Colonic mucosa (tissue), 4 donors: Measurements from ENCODE around the gene SLC38A8. TPM values are rescaled to one million over a fixed set of nuclear protein-coding genes. Genes with fewer than 3 reads are reported as not detected.

Source experiments
- DNase-seq: peaks from one replicate; pipeline ENCODE4 v3.0.0-alpha.2; 2020
- H3K27ac ChIP-seq: fragments of 200-600 bp; one replicate; pipeline ENCODE4 v1.8.0; 2021
- H3K27me3 ChIP-seq: fragments of 200-600 bp; one replicate; pipeline ENCODE4 v1.8.0; 2021
- H3K36me3 ChIP-seq: fragments of 200-600 bp; one replicate; pipeline ENCODE4 v1.8.0; 2021
- H3K4me1 ChIP-seq: fragments of 200-600 bp; one replicate; pipeline ENCODE4 v1.8.0; 2021; ENCODE audit warnings: mild to moderate bottlenecking
- H3K4me3 ChIP-seq: fragments of 200-600 bp; one replicate; pipeline ENCODE4 v1.8.0; 2021
- H3K9ac ChIP-seq, 2 donors: one replicate each; pipeline ENCODE4 v1.7.0; 2013; ENCODE audit warnings: control low read depth in 2 of 2, low read depth in 2 of 2, low read length in 2 of 2
- H3K9me3 ChIP-seq: fragments of 200-600 bp; one replicate; pipeline ENCODE4 v1.8.0; 2021
- intact Hi-C: fragments of 100-400 bp; cut with DNase I; formaldehyde crosslinking; loops from one replicate; pipeline ENCODE4 v1.14.1; 2022
- total RNA-seq, 2 donors: library from RNA; stranded (reverse); fragmentation: NEBNext Ultra II Directional in 1 of 2; extraction: Animal tissue kit (Norgen Biotek cat#: 25700) in 1 of 2; gene quantifications; one replicate each; pipeline ENCODE4 v1.2.1, GENCODE V29; 2021
- TF ChIP-seq, protein P1 (sequence below): fragments of 200-600 bp; IDR thresholded peaks from one replicate; pipeline ENCODE4 v1.8.0; 2022; ENCODE audit warnings: antibody characterized with exemption, mild to moderate bottlenecking
- donor health status: healthy.
- donor health status: DM: no; HTN: no; CAD: no.
- donor health status: DM: no; HTN: no; CAD: no.

The SLC38A8 gene
- total RNA-seq, 2 donors from 2014 or later, result not detected

DNA sequence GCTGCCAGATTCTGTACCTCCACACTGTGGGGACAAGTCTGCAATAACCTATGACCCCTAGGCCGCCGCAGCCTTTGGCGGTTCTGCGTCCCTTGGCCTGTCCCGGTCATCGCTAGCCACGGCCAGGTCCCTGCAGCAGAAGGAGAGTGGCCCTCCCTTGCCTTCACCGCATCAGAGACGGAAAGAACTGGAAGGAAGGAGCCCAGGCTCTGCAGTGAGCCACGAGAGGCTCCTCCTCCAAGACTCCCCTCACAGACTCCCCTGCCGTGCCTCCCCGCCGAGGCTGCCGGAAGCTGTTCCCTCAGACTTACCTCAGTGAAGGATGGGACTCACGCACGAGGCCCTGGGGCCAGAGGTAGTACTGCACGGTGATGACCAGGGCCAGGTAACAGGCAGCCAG is 11.0 kb downstream of the SLC38A8 start:
- H3K4me3 ChIP-seq, result no peak overlapping the region
- no peaks in the 10 kb centered on the region for H3K27me3 ChIP-seq
- H3K4me1 ChIP-seq, result no peaks in the 10 kb centered on the region
- no peak overlapping the region for H3K27ac ChIP-seq
- intact Hi-C loops, result no loop called here
- DNase-seq, result no peak
- H3K9ac ChIP-seq, result no peak overlapping the region
- H3K9me3 ChIP-seq, result no peaks in the 10 kb centered on the region
- TF ChIP-seq, protein P1, sequence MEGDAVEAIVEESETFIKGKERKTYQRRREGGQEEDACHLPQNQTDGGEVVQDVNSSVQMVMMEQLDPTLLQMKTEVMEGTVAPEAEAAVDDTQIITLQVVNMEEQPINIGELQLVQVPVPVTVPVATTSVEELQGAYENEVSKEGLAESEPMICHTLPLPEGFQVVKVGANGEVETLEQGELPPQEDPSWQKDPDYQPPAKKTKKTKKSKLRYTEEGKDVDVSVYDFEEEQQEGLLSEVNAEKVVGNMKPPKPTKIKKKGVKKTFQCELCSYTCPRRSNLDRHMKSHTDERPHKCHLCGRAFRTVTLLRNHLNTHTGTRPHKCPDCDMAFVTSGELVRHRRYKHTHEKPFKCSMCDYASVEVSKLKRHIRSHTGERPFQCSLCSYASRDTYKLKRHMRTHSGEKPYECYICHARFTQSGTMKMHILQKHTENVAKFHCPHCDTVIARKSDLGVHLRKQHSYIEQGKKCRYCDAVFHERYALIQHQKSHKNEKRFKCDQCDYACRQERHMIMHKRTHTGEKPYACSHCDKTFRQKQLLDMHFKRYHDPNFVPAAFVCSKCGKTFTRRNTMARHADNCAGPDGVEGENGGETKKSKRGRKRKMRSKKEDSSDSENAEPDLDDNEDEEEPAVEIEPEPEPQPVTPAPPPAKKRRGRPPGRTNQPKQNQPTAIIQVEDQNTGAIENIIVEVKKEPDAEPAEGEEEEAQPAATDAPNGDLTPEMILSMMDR, result no peak
- H3K36me3 ChIP-seq, result no peaks in the 10 kb centered on the region

DNA sequence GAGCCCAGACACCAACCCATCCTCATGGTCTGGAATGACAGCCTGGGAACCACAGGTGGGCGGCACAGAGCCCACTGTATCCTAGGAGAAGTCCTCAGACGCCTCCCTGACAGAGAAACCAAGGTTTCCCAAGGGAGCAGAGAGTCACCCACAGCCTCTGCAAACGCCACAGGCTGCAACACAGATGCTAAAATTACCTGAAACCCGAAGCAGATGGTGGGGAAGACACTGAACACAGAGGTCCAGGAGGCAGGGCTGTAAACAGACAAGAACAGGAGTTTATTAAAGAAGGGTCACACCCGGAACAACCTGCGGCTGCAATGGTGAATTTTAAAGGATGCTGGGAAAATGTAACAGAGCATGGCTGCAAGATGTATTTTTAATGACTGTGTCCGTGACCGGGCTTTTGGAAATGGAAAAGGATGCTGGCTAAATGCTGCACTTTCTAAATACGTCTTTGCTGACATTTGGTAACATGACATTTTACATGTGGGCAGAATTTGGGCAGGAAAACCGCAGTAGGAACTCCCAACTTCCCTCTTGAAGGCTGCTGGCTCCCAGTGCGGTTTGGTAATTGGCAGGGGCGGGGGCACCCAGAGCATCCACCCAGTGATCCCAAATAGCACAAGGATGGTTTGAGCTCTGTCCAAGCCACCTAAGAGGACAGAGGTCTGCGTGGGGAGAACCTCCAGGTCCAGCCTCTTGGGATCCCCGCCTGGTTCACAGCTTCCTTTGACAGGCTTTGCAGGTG is 13.1 kb downstream of the SLC38A8 start:
- Histone ChIP-seq H3K4me3 (no peak overlapping the region), H3K4me1 (no peaks in the 10 kb centered on the region), H3K36me3 (no peaks in the 10 kb centered on the region), H3K9me3 (no peaks in the 10 kb centered on the region), H3K9ac (no peak overlapping the region), H3K27ac (no peak overlapping the region), H3K27me3 (no peaks in the 10 kb centered on the region)
- intact Hi-C loops, result no loop called here
- no peak for DNase-seq
- TF ChIP-seq, protein P1, result no peak

GRCh38 chr16:84027625-84028024 is 15.0 kb downstream of the SLC38A8 start:
- H3K27me3 ChIP-seq, result no peaks in the 10 kb centered on the region
- H3K4me3 ChIP-seq, result no peak overlapping the region
- TF ChIP-seq, protein P1, result no peak
- no peaks in the 10 kb centered on the region for H3K9me3 ChIP-seq
- H3K9ac ChIP-seq, result no peak overlapping the region
- intact Hi-C loops, result no loop called here
- no peaks in the 10 kb centered on the region for H3K36me3 ChIP-seq
- no peak for DNase-seq
- H3K27ac ChIP-seq, result no peak overlapping the region
- no peaks in the 10 kb centered on the region for H3K4me1 ChIP-seq

DNA sequence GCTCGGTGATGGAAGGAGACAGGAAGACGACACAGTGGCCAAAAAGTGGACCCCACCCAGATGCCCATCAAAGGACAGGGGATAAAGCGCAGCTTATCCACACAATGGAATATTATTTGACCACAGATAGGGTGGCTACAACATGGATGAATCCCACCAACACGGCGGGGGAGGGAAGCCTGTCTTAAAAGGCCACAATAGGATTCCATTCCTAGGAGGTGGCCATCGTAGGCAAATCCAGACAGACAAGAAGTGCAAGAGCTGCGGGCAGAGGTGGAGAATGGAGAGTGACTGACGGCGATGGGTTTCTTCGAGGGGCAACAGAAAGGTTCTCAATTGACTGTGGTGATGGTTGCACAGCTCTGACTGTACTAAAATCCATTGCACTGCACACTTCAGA is 16.0 kb downstream of the SLC38A8 start:
- Histone ChIP-seq H3K27ac (no peak overlapping the region), H3K4me1 (no peaks in the 10 kb centered on the region), H3K36me3 (no peaks in the 10 kb centered on the region), H3K4me3 (no peak overlapping the region), H3K9ac (no peak overlapping the region), H3K27me3 (no peaks in the 10 kb centered on the region), H3K9me3 (no peaks in the 10 kb centered on the region)
- TF ChIP-seq, protein P1, result no peak
- no peak for DNase-seq
- intact Hi-C loops, result no loop called here

- no peak overlapping the region for H3K9ac ChIP-seq
- intact Hi-C loops, result no loop called here
- no peaks in the 10 kb centered on the region for H3K27me3 ChIP-seq
- H3K9me3 ChIP-seq, result no peaks in the 10 kb centered on the region
- no peak for DNase-seq
- H3K27ac ChIP-seq, result no peak overlapping the region
- H3K36me3 ChIP-seq, result no peaks in the 10 kb centered on the region
- H3K4me1 ChIP-seq, result no peaks in the 10 kb centered on the region
- TF ChIP-seq, protein P1, result no peak
- no peak overlapping the region for H3K4me3 ChIP-seq
These were observed 17.7 kb downstream of the SLC38A8 start for GRCh38 chr16:84024854-84025253.
